ENCODE results near the gene ATXN10.

DNA sequence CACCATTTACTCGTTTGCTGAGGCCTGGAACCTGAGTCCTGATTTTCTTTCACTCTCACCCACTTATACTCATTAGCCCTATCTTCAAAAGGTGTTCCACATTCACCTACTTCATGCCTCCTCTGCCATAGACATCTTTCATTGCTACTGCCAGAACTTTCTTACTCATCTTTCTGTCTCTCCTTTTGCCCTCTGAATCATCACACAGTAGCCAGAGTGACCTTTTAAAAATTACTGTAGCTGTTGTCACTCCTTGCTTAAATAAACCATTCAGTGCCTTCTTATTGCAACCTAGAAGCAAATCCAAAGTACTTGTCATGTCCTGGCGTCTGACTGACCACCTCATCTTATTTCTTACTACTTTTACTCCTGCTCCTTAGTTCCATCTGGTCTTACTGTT lies 38.2 kb downstream of the ATXN10 start:
- TF ChIP-seq, protein P1, sequence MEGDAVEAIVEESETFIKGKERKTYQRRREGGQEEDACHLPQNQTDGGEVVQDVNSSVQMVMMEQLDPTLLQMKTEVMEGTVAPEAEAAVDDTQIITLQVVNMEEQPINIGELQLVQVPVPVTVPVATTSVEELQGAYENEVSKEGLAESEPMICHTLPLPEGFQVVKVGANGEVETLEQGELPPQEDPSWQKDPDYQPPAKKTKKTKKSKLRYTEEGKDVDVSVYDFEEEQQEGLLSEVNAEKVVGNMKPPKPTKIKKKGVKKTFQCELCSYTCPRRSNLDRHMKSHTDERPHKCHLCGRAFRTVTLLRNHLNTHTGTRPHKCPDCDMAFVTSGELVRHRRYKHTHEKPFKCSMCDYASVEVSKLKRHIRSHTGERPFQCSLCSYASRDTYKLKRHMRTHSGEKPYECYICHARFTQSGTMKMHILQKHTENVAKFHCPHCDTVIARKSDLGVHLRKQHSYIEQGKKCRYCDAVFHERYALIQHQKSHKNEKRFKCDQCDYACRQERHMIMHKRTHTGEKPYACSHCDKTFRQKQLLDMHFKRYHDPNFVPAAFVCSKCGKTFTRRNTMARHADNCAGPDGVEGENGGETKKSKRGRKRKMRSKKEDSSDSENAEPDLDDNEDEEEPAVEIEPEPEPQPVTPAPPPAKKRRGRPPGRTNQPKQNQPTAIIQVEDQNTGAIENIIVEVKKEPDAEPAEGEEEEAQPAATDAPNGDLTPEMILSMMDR (IDR thresholded peaks at IDR 0.05), result no peak
- TF ChIP-seq POLR2A (IDR thresholded peaks at IDR 0.05), result no peak

Measured in lower leg skin (tissue), 3 donors.